Loucy (cell line): ENCODE data around the gene ZDHHC11.

ENCODE experiments used
- EZH2phosphoT487 ChIP-seq: fragments of 200-600 bp; IDR thresholded peaks from 2 replicates; pipeline ENCODE4 v1.6.1; 2018; ENCODE audit warnings: antibody characterized with exemption, mild to moderate bottlenecking, moderate library complexity, borderline replicate concordance
- TF ChIP-seq, protein P1 (sequence below): fragments of 200-600 bp; sonication (generic); conservative IDR thresholded peaks from 2 replicates; pipeline ENCODE4 v1.5.1; 2014; ENCODE audit warnings: mild to moderate bottlenecking, antibody characterized with exemption, low read length

DNA sequence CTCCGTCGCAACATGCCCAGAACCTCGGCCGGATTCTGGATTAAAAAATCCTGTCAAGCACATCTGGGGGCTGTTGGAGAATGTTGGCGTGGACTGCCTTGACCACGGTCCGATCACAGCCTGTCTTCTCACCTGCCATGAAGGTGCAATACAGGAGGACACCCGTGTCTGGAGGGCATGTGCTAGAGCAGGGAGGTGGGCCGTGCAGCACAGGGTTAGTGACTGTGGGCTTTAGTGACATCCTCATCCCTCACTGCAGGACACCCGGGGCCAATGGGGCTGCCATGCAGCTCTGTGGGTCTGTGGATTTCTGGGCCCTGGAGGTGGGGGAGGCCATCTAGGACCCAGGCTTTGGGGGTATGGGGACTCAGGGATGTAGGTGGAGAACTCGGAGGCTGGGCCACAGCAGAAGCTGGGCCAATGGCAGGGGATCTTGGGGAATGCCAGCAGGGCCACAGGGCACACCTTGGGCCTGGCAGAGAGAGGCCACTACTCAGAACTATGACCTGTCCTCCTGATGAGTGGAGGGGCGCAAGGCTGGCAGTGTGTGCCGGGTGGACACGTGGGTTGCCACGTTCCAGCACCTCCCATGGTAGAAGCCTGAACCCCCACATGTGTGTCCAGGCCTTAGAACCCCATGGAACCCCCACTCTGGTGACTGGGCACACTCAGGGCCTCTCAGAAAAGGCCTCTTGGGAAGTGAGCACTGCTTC lies 89.6 kb downstream of the ZDHHC11 start:
- TF ChIP-seq, protein P1, sequence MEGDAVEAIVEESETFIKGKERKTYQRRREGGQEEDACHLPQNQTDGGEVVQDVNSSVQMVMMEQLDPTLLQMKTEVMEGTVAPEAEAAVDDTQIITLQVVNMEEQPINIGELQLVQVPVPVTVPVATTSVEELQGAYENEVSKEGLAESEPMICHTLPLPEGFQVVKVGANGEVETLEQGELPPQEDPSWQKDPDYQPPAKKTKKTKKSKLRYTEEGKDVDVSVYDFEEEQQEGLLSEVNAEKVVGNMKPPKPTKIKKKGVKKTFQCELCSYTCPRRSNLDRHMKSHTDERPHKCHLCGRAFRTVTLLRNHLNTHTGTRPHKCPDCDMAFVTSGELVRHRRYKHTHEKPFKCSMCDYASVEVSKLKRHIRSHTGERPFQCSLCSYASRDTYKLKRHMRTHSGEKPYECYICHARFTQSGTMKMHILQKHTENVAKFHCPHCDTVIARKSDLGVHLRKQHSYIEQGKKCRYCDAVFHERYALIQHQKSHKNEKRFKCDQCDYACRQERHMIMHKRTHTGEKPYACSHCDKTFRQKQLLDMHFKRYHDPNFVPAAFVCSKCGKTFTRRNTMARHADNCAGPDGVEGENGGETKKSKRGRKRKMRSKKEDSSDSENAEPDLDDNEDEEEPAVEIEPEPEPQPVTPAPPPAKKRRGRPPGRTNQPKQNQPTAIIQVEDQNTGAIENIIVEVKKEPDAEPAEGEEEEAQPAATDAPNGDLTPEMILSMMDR, result no peak
- no peak for TF ChIP-seq EZH2phosphoT487
